Measurements from ENCODE around the gene VCAM1.

DNA sequence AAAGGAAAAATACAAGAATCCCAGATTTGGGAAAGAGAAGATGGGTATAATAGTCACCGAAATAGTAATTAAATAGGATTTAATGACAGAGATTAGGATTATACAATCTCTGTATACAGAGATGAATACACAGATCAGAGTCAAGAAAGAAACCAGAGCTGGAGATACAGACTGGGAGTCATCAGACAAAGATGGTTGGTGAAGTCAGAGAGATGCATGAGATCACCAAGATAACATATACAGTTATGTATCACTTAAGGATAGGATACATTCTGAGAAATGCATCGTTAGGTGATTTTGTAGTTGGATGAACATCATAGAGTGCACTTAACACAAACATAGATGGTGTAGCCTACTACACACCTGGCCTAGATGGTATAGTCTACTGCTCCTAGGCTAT is 49.8 kb downstream of the VCAM1 start:
- TF ChIP-seq, protein P1, sequence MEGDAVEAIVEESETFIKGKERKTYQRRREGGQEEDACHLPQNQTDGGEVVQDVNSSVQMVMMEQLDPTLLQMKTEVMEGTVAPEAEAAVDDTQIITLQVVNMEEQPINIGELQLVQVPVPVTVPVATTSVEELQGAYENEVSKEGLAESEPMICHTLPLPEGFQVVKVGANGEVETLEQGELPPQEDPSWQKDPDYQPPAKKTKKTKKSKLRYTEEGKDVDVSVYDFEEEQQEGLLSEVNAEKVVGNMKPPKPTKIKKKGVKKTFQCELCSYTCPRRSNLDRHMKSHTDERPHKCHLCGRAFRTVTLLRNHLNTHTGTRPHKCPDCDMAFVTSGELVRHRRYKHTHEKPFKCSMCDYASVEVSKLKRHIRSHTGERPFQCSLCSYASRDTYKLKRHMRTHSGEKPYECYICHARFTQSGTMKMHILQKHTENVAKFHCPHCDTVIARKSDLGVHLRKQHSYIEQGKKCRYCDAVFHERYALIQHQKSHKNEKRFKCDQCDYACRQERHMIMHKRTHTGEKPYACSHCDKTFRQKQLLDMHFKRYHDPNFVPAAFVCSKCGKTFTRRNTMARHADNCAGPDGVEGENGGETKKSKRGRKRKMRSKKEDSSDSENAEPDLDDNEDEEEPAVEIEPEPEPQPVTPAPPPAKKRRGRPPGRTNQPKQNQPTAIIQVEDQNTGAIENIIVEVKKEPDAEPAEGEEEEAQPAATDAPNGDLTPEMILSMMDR (IDR thresholded peaks at IDR 0.05 in 8 of 11, conservative IDR thresholded peaks at IDR 0.05 in 3 of 11), result no peak
- TF ChIP-seq POLR2AphosphoS5 (IDR thresholded peaks at IDR 0.05), result no peak
- no peak for TF ChIP-seq POLR2A (IDR thresholded peaks at IDR 0.05)

All from spleen (tissue), 7 donors.